HepG2 (cell line): ENCODE results near the gene OGFR. TPM values are rescaled to one million over a fixed set of nuclear protein-coding genes. Genes with fewer than 3 reads are reported as not detected.
A peak's percentile ranks its signal among the peaks of the same experiment; 100 is the strongest.

Experiments used
- ARNT2 ChIP-seq: sonication (generic); formaldehyde crosslinking; IDR thresholded peaks from 2 replicates; pipeline ENCODE4 v1.8.0; 2022; ENCODE audit warnings: mild to moderate bottlenecking, low read depth, missing genetic modification reagents, moderate library complexity
- FIP1L1 ChIP-seq: fragments of 200-400 bp; formaldehyde crosslinking; IDR thresholded peaks from 2 replicates; pipeline ENCODE4 v1.6.1; 2018; ENCODE audit warnings: low read depth, mild to moderate bottlenecking, low read length, moderate library complexity, borderline replicate concordance; ENCODE audit not compliant: insufficient read depth
- ISL2 ChIP-seq: sonication (generic); formaldehyde crosslinking; IDR thresholded peaks from 2 replicates; pipeline ENCODE4 v1.5.0; 2020; ENCODE audit warnings: missing genetic modification reagents
- KLF12 ChIP-seq: sonication (generic); formaldehyde crosslinking; IDR thresholded peaks from 2 replicates; pipeline ENCODE4 v1.4.0; 2020; ENCODE audit warnings: missing genetic modification reagents, borderline replicate concordance
- MEF2D ChIP-seq: sonication (generic); formaldehyde crosslinking; IDR thresholded peaks from 2 replicates; pipeline ENCODE4 v1.5.1; 2020; ENCODE audit warnings: mild to moderate bottlenecking, missing genetic modification reagents
- NR2F6 ChIP-seq, 2 experiments: IDR thresholded peaks; 2 replicates each; pipeline ENCODE4 v1.6.1; 2016; ENCODE audit warnings: antibody characterized with exemption in 1 of 2, mild to moderate bottlenecking in 1 of 2
- RARA ChIP-seq: IDR thresholded peaks from 2 replicates; pipeline ENCODE4 v1.6.1; 2016; ENCODE audit warnings: missing genetic modification reagents, missing compliant biosample characterization
- REXO4 ChIP-seq: sonication (generic); formaldehyde crosslinking; IDR thresholded peaks from 2 replicates; pipeline ENCODE4 v1.8.0; 2022; ENCODE audit warnings: missing genetic modification reagents, mild to moderate bottlenecking, borderline replicate concordance
- SAFB2 ChIP-seq: sonication (generic); formaldehyde crosslinking; IDR thresholded peaks from 2 replicates; pipeline ENCODE4 v1.5.1; 2020; ENCODE audit warnings: missing genetic modification reagents, low read depth, mild to moderate bottlenecking, borderline replicate concordance
- SP4 ChIP-seq: sonication (generic); formaldehyde crosslinking; IDR thresholded peaks from 2 replicates; pipeline ENCODE4 v1.8.1; 2023; ENCODE audit warnings: mild to moderate bottlenecking, missing genetic modification reagents
- XBP1 ChIP-seq: sonication (generic); formaldehyde crosslinking; IDR thresholded peaks from 2 replicates; pipeline ENCODE4 v1.5.0; 2020; ENCODE audit warnings: missing genetic modification reagents
- ZBTB20 ChIP-seq: sonication (generic); formaldehyde crosslinking; IDR thresholded peaks from 2 replicates; pipeline ENCODE4 v1.8.1; 2023; ENCODE audit warnings: missing genetic modification reagents, low read depth, mild to moderate bottlenecking, borderline replicate concordance
- ZNF235 ChIP-seq: sonication (generic); formaldehyde crosslinking; IDR thresholded peaks from 2 replicates; pipeline ENCODE4 v1.8.1; 2023; ENCODE audit warnings: mild to moderate bottlenecking, missing genetic modification reagents, borderline replicate concordance
- ZNF564 ChIP-seq: sonication (generic); formaldehyde crosslinking; IDR thresholded peaks from 2 replicates; pipeline ENCODE4 v1.8.1; 2023; ENCODE audit warnings: mild to moderate bottlenecking, missing genetic modification reagents
- polyA plus RNA-seq, 8 experiments: library from polyadenylated mRNA; depleted of rRNA in 3 of 8; stranded (reverse) in 7 of 8; unstranded in 1 of 8; fragments of >200 nt; fragmentation: Illumina TruSeq in 4 of 8; extraction: Trizol in 4 of 8; gene quantifications; 2 replicates each; pipeline versions ENCODE4 v1.2.1 to v1.2.3, GENCODE V29; 2011 to 2016; ENCODE audit warnings: low read depth in 4 of 8, missing spikeins in 1 of 8, mixed read lengths in 1 of 8; ENCODE audit not compliant: insufficient read depth in 1 of 8
- total RNA-seq, 5 experiments: library from RNA; depleted of rRNA; stranded (reverse); fragments of >200 nt; fragmentation: Illumina TruSeq; extraction: Trizol; gene quantifications; 2 replicates each; pipeline ENCODE4 v1.2.3, GENCODE V29; 2016; ENCODE audit warnings: low read depth in 1 of 5
- TF ChIP-seq, protein P1 (sequence below): sonication (generic); formaldehyde crosslinking; IDR thresholded peaks from 2 replicates; pipeline ENCODE4 v1.5.1; 2020; ENCODE audit warnings: mild to moderate bottlenecking, missing genetic modification reagents, borderline replicate concordance
- TF ChIP-seq, protein P2 (sequence below): sonication (generic); formaldehyde crosslinking; IDR thresholded peaks from 2 replicates; pipeline ENCODE4 v1.5.0; 2020; ENCODE audit warnings: mild to moderate bottlenecking, missing genetic modification reagents
- TF ChIP-seq, protein P3 (sequence below): sonication (generic); formaldehyde crosslinking; IDR thresholded peaks from 2 replicates; pipeline ENCODE4 v1.8.1; 2023; ENCODE audit warnings: mild to moderate bottlenecking, inconsistent platforms, moderate library complexity, missing genetic modification reagents, borderline replicate concordance
- TF ChIP-seq, protein P4 (sequence below): IDR thresholded peaks from 2 replicates; pipeline ENCODE4 v1.6.1; 2016; ENCODE audit warnings: mild to moderate bottlenecking, missing biosample characterization, missing genetic modification reagents

Gene OGFR
- total and polyA plus RNA-seq, 2 of the 13 experiments (the other 11 are each of a cell fraction or from before 2014, with no cell fraction given): 47.7 to 81.8 TPM

DNA sequence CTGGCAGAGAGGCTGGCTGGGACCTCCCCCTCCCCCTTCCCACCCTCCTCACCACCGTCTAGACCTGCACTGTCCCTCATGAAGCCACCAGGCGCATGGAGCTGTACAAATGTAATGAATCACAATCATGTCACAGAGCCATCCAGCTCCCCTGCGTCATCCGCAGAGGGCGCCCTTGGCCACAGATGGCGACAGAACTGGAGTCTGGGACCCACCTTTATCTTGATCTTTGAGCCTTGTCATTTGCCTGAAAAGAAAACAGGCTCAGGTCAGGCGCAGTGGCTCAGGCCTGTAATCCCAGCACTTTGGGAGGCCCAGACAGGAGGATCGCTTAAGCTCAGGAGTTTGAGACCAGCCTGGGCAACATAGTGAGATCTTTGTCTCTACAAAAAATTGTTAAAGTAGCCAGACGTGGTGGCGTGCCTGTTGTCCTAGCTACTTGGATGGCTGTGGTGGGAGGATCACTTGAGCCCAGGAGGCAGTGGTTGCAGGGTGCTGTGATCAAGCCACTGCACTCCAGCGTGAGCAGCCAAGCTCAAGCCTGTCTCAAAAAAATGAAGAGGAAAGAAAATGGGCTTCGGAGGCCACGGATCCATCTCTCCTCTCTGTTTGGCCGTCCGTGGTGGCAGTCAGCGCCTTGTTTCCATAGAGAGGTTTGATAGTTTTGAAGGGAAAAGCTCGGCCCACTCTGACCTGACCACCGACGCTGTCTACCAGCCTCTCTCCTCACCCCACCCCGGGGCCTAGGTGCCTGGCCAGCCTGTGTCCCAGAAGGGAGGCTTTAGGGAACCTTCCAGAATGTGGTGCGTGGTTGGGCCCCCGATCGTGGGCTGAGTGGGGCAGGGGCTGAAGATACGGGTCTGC lies 18.4 kb downstream of the OGFR start (continued):
- peak; percentile 38; the same call in 1 of the 2 replicates for TF ChIP-seq NR2F6 (IDR thresholded peaks at IDR 0.05)
- TF ChIP-seq NR2F6 (CRISPR knock-in tag; IDR thresholded peaks at IDR 0.05): peak; percentile 88
- TF ChIP-seq, protein P1, sequence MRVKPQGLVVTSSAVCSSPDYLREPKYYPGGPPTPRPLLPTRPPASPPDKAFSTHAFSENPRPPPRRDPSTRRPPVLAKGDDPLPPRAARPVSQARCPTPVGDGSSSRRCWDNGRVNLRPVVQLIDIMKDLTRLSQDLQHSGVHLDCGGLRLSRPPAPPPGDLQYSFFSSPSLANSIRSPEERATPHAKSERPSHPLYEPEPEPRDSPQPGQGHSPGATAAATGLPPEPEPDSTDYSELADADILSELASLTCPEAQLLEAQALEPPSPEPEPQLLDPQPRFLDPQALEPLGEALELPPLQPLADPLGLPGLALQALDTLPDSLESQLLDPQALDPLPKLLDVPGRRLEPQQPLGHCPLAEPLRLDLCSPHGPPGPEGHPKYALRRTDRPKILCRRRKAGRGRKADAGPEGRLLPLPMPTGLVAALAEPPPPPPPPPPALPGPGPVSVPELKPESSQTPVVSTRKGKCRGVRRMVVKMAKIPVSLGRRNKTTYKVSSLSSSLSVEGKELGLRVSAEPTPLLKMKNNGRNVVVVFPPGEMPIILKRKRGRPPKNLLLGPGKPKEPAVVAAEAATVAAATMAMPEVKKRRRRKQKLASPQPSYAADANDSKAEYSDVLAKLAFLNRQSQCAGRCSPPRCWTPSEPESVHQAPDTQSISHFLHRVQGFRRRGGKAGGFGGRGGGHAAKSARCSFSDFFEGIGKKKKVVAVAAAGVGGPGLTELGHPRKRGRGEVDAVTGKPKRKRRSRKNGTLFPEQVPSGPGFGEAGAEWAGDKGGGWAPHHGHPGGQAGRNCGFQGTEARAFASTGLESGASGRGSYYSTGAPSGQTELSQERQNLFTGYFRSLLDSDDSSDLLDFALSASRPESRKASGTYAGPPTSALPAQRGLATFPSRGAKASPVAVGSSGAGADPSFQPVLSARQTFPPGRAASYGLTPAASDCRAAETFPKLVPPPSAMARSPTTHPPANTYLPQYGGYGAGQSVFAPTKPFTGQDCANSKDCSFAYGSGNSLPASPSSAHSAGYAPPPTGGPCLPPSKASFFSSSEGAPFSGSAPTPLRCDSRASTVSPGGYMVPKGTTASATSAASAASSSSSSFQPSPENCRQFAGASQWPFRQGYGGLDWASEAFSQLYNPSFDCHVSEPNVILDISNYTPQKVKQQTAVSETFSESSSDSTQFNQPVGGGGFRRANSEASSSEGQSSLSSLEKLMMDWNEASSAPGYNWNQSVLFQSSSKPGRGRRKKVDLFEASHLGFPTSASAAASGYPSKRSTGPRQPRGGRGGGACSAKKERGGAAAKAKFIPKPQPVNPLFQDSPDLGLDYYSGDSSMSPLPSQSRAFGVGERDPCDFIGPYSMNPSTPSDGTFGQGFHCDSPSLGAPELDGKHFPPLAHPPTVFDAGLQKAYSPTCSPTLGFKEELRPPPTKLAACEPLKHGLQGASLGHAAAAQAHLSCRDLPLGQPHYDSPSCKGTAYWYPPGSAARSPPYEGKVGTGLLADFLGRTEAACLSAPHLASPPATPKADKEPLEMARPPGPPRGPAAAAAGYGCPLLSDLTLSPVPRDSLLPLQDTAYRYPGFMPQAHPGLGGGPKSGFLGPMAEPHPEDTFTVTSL (CRISPR knock-in tag): peak; percentile 76; the same call in 1 of the 2 replicates
- TF ChIP-seq REXO4 (CRISPR knock-in tag): 0 out of 2 replicates have a peak, but pooled peaks have one; percentile 38
- TF ChIP-seq ISL2 (CRISPR knock-in tag): peak; percentile 55; the same call in 1 of the 2 replicates
- peak; percentile 33 for TF ChIP-seq KLF12 (CRISPR knock-in tag)
- peak; percentile 42; the same call in 1 of the 2 replicates for TF ChIP-seq ZBTB20 (CRISPR knock-in tag)
- peak; percentile 71 for TF ChIP-seq RARA (CRISPR knock-in tag)
- TF ChIP-seq XBP1 (CRISPR knock-in tag): no peak
- TF ChIP-seq MEF2D (CRISPR knock-in tag): peak; percentile 59; the same call in 1 of the 2 replicates
- peak; percentile 72; the same call in 1 of the 2 replicates for TF ChIP-seq SAFB2 (CRISPR knock-in tag)
- TF ChIP-seq ZNF564 (CRISPR knock-in tag): no peak
- TF ChIP-seq, protein P2, sequence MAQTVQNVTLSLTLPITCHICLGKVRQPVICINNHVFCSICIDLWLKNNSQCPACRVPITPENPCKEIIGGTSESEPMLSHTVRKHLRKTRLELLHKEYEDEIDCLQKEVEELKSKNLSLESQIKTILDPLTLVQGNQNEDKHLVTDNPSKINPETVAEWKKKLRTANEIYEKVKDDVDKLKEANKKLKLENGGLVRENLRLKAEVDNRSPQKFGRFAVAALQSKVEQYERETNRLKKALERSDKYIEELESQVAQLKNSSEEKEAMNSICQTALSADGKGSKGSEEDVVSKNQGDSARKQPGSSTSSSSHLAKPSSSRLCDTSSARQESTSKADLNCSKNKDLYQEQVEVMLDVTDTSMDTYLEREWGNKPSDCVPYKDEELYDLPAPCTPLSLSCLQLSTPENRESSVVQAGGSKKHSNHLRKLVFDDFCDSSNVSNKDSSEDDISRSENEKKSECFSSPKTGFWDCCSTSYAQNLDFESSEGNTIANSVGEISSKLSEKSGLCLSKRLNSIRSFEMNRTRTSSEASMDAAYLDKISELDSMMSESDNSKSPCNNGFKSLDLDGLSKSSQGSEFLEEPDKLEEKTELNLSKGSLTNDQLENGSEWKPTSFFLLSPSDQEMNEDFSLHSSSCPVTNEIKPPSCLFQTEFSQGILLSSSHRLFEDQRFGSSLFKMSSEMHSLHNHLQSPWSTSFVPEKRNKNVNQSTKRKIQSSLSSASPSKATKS: no peak
- TF ChIP-seq, protein P3, sequence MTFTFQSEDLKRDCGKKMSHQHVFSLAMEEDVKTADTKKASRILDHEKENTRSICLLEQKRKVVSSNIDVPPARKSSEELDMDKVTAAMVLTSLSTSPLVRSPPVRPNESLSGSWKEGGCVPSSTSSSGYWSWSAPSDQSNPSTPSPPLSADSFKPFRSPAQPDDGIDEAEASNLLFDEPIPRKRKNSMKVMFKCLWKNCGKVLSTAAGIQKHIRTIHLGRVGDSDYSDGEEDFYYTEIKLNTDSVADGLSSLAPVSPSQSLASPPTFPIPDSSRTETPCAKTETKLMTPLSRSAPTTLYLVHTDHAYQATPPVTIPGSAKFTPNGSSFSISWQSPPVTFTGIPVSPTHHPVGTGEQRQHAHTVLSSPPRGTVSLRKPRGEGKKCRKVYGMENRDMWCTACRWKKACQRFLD (CRISPR knock-in tag): 0 out of 2 replicates have a peak, but pooled peaks have one; percentile 53
- TF ChIP-seq, protein P4, sequence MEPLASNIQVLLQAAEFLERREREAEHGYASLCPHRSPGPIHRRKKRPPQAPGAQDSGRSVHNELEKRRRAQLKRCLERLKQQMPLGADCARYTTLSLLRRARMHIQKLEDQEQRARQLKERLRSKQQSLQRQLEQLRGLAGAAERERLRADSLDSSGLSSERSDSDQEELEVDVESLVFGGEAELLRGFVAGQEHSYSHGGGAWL: no peak; the same call in 1 of the 2 replicates
- no peak for TF ChIP-seq ARNT2 (CRISPR knock-in tag)
- no peak for TF ChIP-seq FIP1L1
- TF ChIP-seq ZNF235: no peak
- TF ChIP-seq SP4 (CRISPR knock-in tag): peak; percentile 73; the same call in 1 of the 2 replicates
